ENCODE data around the gene RASSF8.

The RASSF8 gene

DNA sequence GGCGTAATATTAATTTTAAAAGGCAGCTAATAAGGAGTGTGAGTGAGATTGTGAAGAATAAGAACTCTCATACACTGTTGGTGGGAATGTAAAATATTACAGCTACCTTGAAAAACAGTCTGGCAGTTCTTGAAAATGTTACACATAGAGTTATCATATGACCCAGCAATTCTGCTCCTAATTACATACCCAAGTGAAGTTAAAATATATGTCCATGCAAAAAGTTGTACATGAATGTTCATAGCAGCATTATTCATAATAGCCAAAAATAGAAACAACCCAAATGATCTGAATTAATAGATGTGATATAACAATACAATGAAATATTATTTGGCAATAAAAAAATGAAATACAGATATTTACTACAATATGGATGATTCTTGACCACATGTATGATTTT is 68.2 kb downstream of the RASSF8 start:
- TF ChIP-seq, protein P1, sequence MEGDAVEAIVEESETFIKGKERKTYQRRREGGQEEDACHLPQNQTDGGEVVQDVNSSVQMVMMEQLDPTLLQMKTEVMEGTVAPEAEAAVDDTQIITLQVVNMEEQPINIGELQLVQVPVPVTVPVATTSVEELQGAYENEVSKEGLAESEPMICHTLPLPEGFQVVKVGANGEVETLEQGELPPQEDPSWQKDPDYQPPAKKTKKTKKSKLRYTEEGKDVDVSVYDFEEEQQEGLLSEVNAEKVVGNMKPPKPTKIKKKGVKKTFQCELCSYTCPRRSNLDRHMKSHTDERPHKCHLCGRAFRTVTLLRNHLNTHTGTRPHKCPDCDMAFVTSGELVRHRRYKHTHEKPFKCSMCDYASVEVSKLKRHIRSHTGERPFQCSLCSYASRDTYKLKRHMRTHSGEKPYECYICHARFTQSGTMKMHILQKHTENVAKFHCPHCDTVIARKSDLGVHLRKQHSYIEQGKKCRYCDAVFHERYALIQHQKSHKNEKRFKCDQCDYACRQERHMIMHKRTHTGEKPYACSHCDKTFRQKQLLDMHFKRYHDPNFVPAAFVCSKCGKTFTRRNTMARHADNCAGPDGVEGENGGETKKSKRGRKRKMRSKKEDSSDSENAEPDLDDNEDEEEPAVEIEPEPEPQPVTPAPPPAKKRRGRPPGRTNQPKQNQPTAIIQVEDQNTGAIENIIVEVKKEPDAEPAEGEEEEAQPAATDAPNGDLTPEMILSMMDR (conservative IDR thresholded peaks at IDR 0.05; ENCODE audit: low read length) = no peak
- no peak for DNase-seq (ENCODE audit: low read depth)

DNA sequence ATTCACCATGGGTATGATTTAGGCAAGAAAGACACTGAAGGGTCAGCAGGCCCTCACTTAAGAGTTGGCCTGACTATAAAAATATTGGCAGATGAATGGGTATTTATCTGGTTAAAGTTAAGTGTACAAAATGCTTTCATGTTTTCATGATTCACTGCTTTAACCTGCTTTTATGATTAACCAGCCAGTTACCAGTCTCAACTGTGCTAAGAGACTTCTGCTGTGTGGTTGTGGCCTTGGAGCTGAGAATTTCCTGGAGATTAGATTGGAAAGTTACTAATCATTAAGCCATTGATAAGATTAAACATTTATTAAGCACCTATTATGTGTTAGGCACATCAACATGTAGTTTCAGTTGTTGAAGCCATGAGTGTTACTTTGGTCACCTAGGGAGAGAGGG is 68.9 kb downstream of the RASSF8 start:
- TF ChIP-seq, protein P1 (conservative IDR thresholded peaks at IDR 0.05; ENCODE audit: low read length) = no peak
- no peak for DNase-seq (ENCODE audit: low read depth)
- no peak overlapping the region for H3K4me3 ChIP-seq (ENCODE audit: low read length)

More for the DNA sequence above, 68.2 kb downstream of the RASSF8 start:
- H3K4me3 ChIP-seq (ENCODE audit: low read length) = no peak overlapping the region

DNA sequence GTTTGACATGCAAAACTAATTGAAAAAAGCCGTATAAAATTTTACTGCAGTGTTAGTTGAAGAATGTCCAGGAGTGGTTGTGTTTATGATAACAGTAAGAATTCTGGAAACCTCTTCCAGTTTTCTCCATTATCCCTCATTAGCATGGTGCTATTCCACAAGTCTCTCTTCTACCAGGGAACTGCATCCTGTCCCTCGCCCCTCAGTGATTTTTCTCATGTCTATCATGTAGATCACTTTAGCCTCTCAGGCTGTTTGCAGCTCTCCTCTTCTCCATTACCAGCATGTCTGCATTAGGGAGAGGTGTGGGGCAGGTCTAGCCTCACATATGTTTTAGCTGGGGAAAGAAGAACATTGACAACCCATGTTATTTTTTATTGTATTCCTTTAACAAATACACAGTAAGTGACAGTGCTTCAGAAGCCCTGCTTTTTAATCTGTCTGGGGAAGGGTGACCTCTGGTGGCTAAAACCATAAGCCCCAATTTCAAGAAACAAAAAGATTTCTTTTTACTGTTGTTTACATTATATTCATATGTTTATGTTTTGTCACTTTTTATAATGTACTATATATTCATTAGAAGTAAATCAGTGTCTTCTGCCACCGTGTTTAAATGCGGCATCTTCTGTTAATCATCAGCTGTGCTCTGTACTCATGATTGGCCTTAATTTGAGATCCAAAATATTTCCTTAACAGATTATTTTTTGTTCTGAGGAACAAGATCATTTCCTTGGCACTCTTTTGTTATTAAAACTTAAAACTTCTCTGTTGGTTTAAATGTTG is 70.7 kb downstream of the RASSF8 start:
- peak; percentile 64 for DNase-seq (ENCODE audit: low read depth)
- TF ChIP-seq, protein P1 (conservative IDR thresholded peaks at IDR 0.05; ENCODE audit: low read length) = peak; percentile 85
- H3K4me3 ChIP-seq (ENCODE audit: low read length) = no peak overlapping the region

DNA sequence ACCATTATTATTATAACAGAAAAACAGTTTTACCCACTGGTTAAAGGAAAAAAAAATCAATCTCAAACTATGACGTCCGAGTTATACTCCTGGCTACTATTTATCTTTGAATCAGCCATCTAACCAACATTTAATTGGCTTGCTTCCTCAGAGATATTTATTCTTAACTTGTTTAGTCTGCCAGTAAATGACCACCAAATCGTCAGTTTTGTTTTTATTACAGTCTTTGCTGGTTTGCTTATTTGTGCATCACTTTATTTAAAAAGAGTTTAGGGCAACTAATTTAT is 71.2 kb downstream of the RASSF8 start:
- TF ChIP-seq, protein P1 (conservative IDR thresholded peaks at IDR 0.05; ENCODE audit: low read length) = no peak
- no peak overlapping the region for H3K4me3 ChIP-seq (ENCODE audit: low read length)
- DNase-seq (ENCODE audit: low read depth) = no peak

DNA sequence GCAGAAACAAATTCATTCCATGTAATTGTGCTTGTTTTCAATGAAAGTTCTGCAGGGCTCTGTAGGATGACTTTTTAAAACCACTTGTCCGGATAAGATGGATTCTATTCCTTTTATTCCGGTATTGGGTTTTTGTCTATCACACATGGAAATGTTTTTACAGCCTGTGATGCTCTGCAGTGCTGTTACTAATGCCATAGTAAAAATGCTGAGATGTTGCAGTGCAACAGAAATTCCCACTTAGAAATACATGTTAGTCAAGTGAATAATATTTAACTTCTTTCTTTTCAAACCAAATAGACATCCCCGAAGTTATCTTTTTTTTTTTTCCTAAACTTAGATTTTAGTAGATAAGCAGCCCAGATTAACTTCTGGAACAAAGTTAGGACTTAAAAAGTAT is 71.9 kb downstream of the RASSF8 start:
- H3K4me3 ChIP-seq (ENCODE audit: low read length) = no peak overlapping the region
- TF ChIP-seq, protein P1 (conservative IDR thresholded peaks at IDR 0.05; ENCODE audit: low read length) = no peak
- DNase-seq (ENCODE audit: low read depth) = no peak

DNA sequence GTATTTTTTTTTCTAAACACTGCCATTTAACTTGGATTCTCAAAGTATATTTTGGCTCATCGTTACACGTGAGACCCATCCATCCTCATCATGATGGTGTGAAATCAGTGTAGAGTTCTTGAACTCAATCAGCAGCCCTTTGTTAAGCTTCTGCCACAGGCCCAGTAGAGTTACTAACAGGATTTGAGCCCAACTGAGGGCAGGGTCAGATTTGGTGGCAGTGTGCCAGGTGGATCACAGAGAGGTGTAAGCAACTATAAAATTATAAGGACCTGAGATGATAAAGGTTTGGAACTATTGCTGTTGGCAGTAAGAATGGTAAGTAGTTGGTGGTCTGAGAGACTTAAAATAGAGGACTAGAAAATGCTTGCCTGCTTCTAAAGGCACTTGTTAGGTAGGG is 72.8 kb downstream of the RASSF8 start:
- DNase-seq (ENCODE audit: low read depth) = no peak
- no peak overlapping the region for H3K4me3 ChIP-seq (ENCODE audit: low read length)
- TF ChIP-seq, protein P1 (conservative IDR thresholded peaks at IDR 0.05; ENCODE audit: low read length) = no peak

DNA sequence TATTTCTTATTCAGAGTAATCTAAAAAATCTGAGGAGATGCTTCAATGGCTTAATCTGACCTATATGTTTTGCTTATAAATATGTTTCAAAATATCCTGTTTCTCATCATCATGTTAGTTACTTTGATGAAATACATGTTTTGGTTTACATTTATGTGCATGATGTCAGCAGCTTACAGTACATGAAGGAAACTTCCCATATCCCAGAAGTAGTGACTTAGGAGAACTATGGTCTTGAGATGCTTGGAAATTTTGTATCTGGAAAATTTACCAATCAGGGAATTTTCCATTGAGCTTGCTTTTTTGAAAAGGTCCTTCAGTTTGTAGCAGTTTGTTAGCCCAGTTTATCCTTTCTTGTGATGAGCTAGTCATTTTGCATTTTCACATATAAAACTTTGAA is 73.3 kb downstream of the RASSF8 start:
- no peak for DNase-seq (ENCODE audit: low read depth)
- H3K4me3 ChIP-seq (ENCODE audit: low read length) = no peak overlapping the region
- TF ChIP-seq, protein P1 (conservative IDR thresholded peaks at IDR 0.05; ENCODE audit: low read length) = no peak
